ENCODE data around the gene BTG4. TPM values are rescaled to one million over a fixed set of nuclear protein-coding genes. Genes with fewer than 3 reads are reported as not detected.

The BTG4 gene
- total RNA-seq, 1 donor from 2014 or later = not detected

DNA sequence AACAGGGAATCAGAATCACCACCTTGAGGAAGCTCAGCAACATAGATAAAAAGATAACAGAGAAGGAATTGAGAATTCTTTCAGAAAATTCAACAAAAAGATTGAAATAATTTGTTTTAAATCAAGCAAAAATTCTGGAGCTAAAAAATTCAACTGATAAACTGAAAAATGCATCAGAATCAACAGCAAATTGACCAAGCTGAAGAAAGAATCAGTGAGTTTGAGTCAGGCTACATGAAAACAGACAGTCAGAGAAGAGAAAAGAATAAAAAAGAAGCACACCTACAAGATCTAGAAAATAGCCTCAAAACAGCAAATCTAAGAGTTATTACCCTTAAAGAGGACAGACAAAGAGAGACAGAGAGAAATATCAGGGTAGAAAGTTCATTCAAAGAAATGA lies 28.8 kb downstream of the BTG4 start:
- DNase-seq (ENCODE audit: low spot score in 2 of 2) = no peak
- Histone ChIP-seq H3K27me3 (no peaks in the 10 kb centered on the region), H3K4me1 (no peaks in the 10 kb centered on the region), H3K9me3 (peaks cover 9 to 37% of the 10 kb centered on the region in 2 donors), H3K27ac (no peak overlapping the region), H3K4me3 (no peak overlapping the region), H3K36me3 (no peaks in the 10 kb centered on the region)
- intact Hi-C loops (cut with DNase I) = no loop called here
- TF ChIP-seq, protein P1, sequence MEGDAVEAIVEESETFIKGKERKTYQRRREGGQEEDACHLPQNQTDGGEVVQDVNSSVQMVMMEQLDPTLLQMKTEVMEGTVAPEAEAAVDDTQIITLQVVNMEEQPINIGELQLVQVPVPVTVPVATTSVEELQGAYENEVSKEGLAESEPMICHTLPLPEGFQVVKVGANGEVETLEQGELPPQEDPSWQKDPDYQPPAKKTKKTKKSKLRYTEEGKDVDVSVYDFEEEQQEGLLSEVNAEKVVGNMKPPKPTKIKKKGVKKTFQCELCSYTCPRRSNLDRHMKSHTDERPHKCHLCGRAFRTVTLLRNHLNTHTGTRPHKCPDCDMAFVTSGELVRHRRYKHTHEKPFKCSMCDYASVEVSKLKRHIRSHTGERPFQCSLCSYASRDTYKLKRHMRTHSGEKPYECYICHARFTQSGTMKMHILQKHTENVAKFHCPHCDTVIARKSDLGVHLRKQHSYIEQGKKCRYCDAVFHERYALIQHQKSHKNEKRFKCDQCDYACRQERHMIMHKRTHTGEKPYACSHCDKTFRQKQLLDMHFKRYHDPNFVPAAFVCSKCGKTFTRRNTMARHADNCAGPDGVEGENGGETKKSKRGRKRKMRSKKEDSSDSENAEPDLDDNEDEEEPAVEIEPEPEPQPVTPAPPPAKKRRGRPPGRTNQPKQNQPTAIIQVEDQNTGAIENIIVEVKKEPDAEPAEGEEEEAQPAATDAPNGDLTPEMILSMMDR (IDR thresholded peaks at IDR 0.05) = no peak

DNA sequence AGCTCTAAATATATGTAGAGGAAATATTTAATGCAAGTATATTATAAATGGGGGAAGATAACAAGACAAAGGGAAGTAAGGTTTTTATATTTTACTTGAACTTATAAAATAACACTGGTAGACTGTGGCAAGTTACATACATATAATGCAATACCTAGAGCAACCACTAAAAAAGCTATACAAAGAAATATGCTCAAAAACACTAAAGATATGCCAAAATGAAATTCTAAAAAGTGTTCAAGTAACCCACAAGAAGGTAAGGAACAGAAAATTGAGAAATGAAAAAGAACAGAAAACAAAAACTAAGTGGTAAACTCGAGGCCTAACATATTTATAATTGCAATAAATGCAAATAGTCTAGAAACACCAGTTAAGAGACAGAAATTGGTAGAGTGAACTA lies 32.5 kb downstream of the BTG4 start:
- no peaks in the 10 kb centered on the region for H3K4me1 ChIP-seq
- DNase-seq (ENCODE audit: low spot score in 2 of 2) = no peak
- TF ChIP-seq, protein P1 (IDR thresholded peaks at IDR 0.05) = no peak
- intact Hi-C loops (cut with DNase I) = no loop called here
- no peak overlapping the region for H3K4me3 ChIP-seq
- no peaks in the 10 kb centered on the region for H3K36me3 ChIP-seq
- H3K9me3 ChIP-seq = peaks cover 7 to 29% of the 10 kb centered on the region in 2 donors
- no peaks in the 10 kb centered on the region for H3K27me3 ChIP-seq
- no peak overlapping the region for H3K27ac ChIP-seq

DNA sequence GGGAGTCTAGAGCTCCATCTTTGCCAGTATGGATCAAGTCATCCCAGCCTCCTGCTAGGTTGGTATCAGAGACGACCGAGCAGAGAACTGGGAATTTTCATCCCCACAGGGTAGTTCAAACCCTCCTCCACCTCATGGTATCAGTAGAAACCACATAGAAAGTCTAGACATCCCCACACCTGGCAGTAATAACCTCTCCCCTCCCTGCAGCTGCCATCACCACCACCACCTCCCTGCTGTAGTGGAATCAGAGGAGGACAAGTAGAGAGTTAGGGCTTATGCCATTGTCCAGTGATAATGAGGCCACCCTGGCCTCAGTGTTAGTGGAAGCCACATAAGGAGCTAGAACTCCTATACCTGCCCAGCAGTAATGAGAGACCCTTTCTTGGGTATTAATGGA lies 34.3 kb downstream of the BTG4 start:
- DNase-seq (ENCODE audit: low spot score in 2 of 2) = no peak
- Histone ChIP-seq H3K27ac (no peak overlapping the region), H3K27me3 (no peaks in the 10 kb centered on the region), H3K36me3 (no peaks in the 10 kb centered on the region), H3K9me3 (peaks cover 0 to 11% of the 10 kb centered on the region in 2 donors), H3K4me1 (no peaks in the 10 kb centered on the region), H3K4me3 (no peak overlapping the region)
- TF ChIP-seq, protein P1 (IDR thresholded peaks at IDR 0.05) = no peak
- intact Hi-C loops (cut with DNase I) = no loop called here

DNA sequence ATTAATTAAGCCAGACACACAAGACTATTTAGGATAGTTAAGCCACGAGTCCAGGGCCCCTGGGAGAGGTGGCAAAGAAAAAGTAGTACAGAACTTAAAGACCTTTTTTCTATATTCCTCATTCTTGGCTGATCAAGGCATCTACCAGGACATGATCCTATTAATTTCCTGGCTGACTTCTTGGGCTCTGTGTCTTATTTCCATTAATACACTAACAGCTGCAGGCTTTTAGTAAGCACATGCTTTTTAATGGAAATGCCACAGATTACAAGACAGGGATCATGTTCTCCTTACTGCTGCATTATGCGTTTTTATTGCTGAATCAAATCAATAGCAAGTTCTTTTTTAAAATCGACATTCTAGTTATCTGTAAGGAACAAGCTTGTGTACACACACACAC lies 35.2 kb downstream of the BTG4 start:
- TF ChIP-seq, protein P1 (IDR thresholded peaks at IDR 0.05) = no peak
- intact Hi-C loops (cut with DNase I) = no loop called here
- Histone ChIP-seq H3K36me3 (no peaks in the 10 kb centered on the region), H3K9me3 (peaks cover 0 to 9% of the 10 kb centered on the region in 2 donors), H3K27ac (no peak overlapping the region), H3K4me3 (no peak overlapping the region), H3K27me3 (no peaks in the 10 kb centered on the region), H3K4me1 (no peaks in the 10 kb centered on the region)
- no peak for DNase-seq (ENCODE audit: low spot score in 2 of 2)

DNA sequence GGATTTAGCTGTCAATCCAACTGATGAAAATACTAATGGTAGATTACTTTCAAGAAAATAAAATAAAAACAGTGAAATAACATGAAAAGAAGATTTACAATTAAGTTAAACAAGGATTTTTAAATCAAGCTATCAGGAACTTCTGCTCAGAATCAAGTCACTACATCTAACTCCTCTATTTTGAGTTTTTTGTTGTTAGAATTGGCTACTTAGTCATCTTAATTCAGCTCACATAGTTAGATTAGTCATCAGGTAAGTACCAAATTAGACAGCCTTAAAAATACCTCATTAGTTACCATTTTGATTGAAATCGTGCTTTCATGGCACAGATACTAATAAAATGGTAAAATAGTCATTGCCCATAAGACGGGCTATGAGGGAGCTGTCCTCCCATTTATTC lies 35.8 kb downstream of the BTG4 start:
- H3K4me1 ChIP-seq = no peaks in the 10 kb centered on the region
- H3K4me3 ChIP-seq = no peak overlapping the region
- H3K27ac ChIP-seq = no peak overlapping the region
- no peaks in the 10 kb centered on the region for H3K27me3 ChIP-seq
- peaks cover 0 to 9% of the 10 kb centered on the region in 2 donors for H3K9me3 ChIP-seq
- TF ChIP-seq, protein P1 (IDR thresholded peaks at IDR 0.05) = no peak
- intact Hi-C loops (cut with DNase I) = no loop called here
- no peak for DNase-seq (ENCODE audit: low spot score in 2 of 2)
- H3K36me3 ChIP-seq = no peaks in the 10 kb centered on the region

DNA sequence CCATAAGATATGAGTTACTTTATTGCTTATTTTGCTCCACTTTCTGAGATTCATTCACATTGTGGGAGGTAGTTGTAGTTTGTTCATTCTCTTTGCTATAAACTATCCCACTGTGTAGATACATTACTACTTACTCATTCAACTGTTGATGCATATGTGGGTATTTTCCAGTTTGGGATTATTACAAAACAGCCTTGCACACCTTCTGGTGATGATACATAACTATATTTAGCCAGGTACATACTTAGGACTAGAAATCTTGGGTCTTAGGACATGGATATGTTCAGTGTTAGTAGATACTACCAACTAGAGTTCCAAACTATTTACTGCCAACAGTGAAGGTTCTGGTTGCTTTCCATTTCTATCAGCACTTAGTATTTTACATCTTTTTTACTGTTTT lies 37.8 kb downstream of the BTG4 start:
- Histone ChIP-seq H3K27ac (no peak overlapping the region), H3K9me3 (no peaks in the 10 kb centered on the region), H3K4me3 (no peak overlapping the region), H3K27me3 (no peaks in the 10 kb centered on the region), H3K4me1 (no peaks in the 10 kb centered on the region), H3K36me3 (no peaks in the 10 kb centered on the region)
- DNase-seq (ENCODE audit: low spot score in 2 of 2) = no peak
- intact Hi-C loops (cut with DNase I) = no loop called here
- TF ChIP-seq, protein P1 (IDR thresholded peaks at IDR 0.05) = no peak
